Liver (tissue), 3 donors: ENCODE measurements around the gene LSAMP.

Source experiments
- EGR1 ChIP-seq, 2 donors: IDR thresholded peaks; 2 replicates each; pipeline ENCODE4 v1.6.1; 2016 to 2018; ENCODE audit warnings: antibody characterized with exemption in 2 of 2, low read depth in 2 of 2
- GABPA ChIP-seq, 2 donors: IDR thresholded peaks in 1 of 2; conservative IDR thresholded peaks in 1 of 2; 2 replicates each; pipeline ENCODE4 v1.6.1; 2016; ENCODE audit warnings: antibody characterized with exemption in 2 of 2, mild to moderate bottlenecking in 1 of 2, moderate library complexity in 1 of 2
- HNF4A ChIP-seq, 2 donors: conservative IDR thresholded peaks; 2 replicates each; pipeline ENCODE4 v1.6.1; 2016; ENCODE audit warnings: antibody characterized with exemption in 2 of 2, mild to moderate bottlenecking in 2 of 2
- NR2F2 ChIP-seq: IDR thresholded peaks from 2 replicates; pipeline ENCODE4 v1.6.1; 2016; ENCODE audit warnings: antibody characterized with exemption
- TAF1 ChIP-seq: conservative IDR thresholded peaks from 2 replicates; pipeline ENCODE4 v1.6.1; 2016; ENCODE audit warnings: antibody characterized with exemption, mild to moderate bottlenecking
- TF ChIP-seq, protein P1 (sequence below): fragments of 150-350 bp; IDR thresholded peaks from 2 replicates; pipeline ENCODE4 v1.5.1; 2017; ENCODE audit warnings: improper control_type of control experiment, low read depth, low read length; ENCODE audit not compliant: missing input control
- donor health status: healthy.
- donor health status: healthy.

DNA sequence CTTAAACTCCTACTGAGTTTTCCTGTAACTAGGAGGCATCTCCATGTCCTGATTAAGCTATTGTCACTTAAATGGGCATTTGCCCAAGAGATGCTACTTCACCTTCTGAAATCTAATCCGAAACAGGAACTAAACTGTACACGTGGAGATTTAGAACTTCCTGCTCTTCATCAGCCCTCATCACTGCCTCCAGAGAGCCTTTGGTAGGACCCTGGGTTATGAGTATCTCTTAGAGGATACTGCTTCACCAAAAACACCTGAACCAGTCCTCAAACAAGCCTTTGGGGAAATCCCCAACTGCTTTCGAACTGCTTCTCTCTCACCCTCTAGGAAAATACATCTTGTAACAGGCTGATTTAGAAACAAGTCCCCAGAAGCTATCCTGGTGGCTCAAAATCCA lies 501.7 kb downstream of the LSAMP start:
- TF ChIP-seq, protein P1, sequence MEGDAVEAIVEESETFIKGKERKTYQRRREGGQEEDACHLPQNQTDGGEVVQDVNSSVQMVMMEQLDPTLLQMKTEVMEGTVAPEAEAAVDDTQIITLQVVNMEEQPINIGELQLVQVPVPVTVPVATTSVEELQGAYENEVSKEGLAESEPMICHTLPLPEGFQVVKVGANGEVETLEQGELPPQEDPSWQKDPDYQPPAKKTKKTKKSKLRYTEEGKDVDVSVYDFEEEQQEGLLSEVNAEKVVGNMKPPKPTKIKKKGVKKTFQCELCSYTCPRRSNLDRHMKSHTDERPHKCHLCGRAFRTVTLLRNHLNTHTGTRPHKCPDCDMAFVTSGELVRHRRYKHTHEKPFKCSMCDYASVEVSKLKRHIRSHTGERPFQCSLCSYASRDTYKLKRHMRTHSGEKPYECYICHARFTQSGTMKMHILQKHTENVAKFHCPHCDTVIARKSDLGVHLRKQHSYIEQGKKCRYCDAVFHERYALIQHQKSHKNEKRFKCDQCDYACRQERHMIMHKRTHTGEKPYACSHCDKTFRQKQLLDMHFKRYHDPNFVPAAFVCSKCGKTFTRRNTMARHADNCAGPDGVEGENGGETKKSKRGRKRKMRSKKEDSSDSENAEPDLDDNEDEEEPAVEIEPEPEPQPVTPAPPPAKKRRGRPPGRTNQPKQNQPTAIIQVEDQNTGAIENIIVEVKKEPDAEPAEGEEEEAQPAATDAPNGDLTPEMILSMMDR = no peak
- TF ChIP-seq GABPA (IDR thresholded peaks at IDR 0.05 in 1 of 2, conservative IDR thresholded peaks at IDR 0.05 in 1 of 2) (no peak), TAF1 (no peak), NR2F2 (no peak), HNF4A (conservative IDR thresholded peaks at IDR 0.05) (no peak), EGR1 (IDR thresholded peaks at IDR 0.05; ENCODE audit: low read depth in 2 of 2) (no peak)
